Upper lobe of left lung (tissue), 6 donors: ENCODE data around the gene BRD1. TPM values are rescaled to one million over a fixed set of nuclear protein-coding genes. Genes with fewer than 3 reads are reported as not detected.

Source experiments
- ATAC-seq, 2 donors: fragments of 200-7000 bp; cut with Tn5 transposase; one replicate each; pipeline ENCODE4 v1.9.1; 2022; ENCODE audit warnings: mild to moderate bottlenecking in 2 of 2, moderate library complexity in 2 of 2; ENCODE audit not compliant: low FRiP score in 2 of 2
- DNase-seq, 2 donors: peaks; one replicate each; pipeline ENCODE4 v3.0.0-alpha.2; 2019 to 2020
- H3K27ac ChIP-seq, 4 donors: fragments of 200-600 bp; sonication (generic); one replicate each; pipeline ENCODE4 v1.5.1; 2016 to 2019
- H3K27me3 ChIP-seq, 4 donors: fragments of 200-600 bp; sonication (generic); one replicate each; pipeline ENCODE4 v1.5.1; 2017 to 2019
- H3K36me3 ChIP-seq, 4 donors: fragments of 200-600 bp; sonication (generic); one replicate each; pipeline ENCODE4 v1.5.1; 2016 to 2019
- H3K4me1 ChIP-seq, 4 donors: fragments of 200-600 bp; sonication (generic); one replicate each; pipeline ENCODE4 v1.5.1; 2018 to 2019
- H3K4me3 ChIP-seq, 4 donors: fragments of 200-600 bp; sonication (generic); one replicate each; pipeline ENCODE4 v1.5.1; 2017 to 2019; ENCODE audit warnings: mild to moderate bottlenecking in 2 of 4, moderate library complexity in 1 of 4
- H3K9me3 ChIP-seq, 4 donors: fragments of 200-600 bp; sonication (generic); one replicate each; pipeline ENCODE4 v1.5.1; 2018 to 2019
- EP300 ChIP-seq, 4 donors: sonication (generic); formaldehyde crosslinking; IDR thresholded peaks; one replicate each; pipeline ENCODE4 v1.5.1; 2017; ENCODE audit warnings: antibody characterized with exemption in 4 of 4, control low read depth in 2 of 4
- POLR2A ChIP-seq, 4 donors: fragments of 450-650 bp; IDR thresholded peaks; one replicate each; pipeline ENCODE4 v1.5.1; 2016 to 2017; ENCODE audit warnings: antibody characterized with exemption in 4 of 4, mild to moderate bottlenecking in 2 of 4
- POLR2AphosphoS5 ChIP-seq, 2 donors: sonication (generic); formaldehyde crosslinking; IDR thresholded peaks; one replicate each; pipeline ENCODE4 v1.5.1; 2017; ENCODE audit warnings: antibody characterized with exemption in 2 of 2
- WGBS, 2 donors: methylation state at CpG; one replicate each; pipeline ENCODE4 v1.1.5; 2017 to 2018; 5-methylcytosine and 5-hydroxymethylcytosine counted together
- total RNA-seq, 6 donors: library from RNA; depleted of rRNA in 4 of 6; stranded (reverse); fragments of >200 nt in 4 of 6; gene quantifications; one replicate each; pipeline versions ENCODE4 v1.1.0 to v1.2.1, GENCODE V29; 2016 to 2021
- TF ChIP-seq, protein P1 (sequence below), 6 experiments: fragments of 450-650 bp in 4 of 6; fragments of 200-600 bp in 2 of 6; sonication (generic) in 2 of 6; IDR thresholded peaks; one replicate each; pipeline ENCODE4 v1.5.1; 2016 to 2019; ENCODE audit warnings: antibody characterized with exemption in 6 of 6
- donor health status: DM: no; HTN: no; CAD: no; lungs with moderate emphysema.
- donor health status: DM: no; HTN: yes; CAD: no; lungs with severe emphysema.

Gene BRD1
- total RNA-seq, 6 donors from 2014 or later: 38.9 to 141 (median 43.0) TPM

DNA sequence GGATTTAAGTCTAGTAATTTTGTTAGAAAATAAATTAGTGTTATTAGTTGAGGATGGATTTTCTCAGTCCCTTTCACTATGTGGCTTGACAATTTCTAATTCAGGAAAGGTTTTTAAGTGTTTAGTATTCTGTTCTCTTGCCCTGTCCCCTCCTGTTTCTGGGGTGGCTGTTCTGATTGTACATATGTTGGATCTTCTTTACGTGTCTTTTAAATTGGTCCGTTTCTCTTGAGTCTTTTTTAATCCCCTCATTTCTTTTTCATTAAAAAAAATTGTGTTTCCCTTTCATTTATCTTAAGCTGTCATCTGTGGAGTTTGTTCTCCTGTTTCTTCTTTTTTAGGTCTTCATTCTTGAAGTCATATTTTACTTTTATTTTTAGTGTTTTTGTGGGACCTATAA, 38.5 kb upstream of the BRD1 start:
- no peaks in the 10 kb centered on the region for H3K27me3 ChIP-seq
- no peak overlapping the region for H3K4me3 ChIP-seq
- WGBS, 2 donors: 38 to 76% methylated on average over 2 of the region's 2 CpGs
- no peaks in the 10 kb centered on the region for H3K36me3 ChIP-seq
- peaks cover 0 to 28% (median 4%) of the 10 kb centered on the region in 4 donors for H3K9me3 ChIP-seq
- no peak overlapping the region for H3K27ac ChIP-seq
- peaks cover 0 to 9% (median 7%) of the 10 kb centered on the region in 4 donors for H3K4me1 ChIP-seq
- ATAC-seq (no peak), DNase-seq (no peak)
- TF ChIP-seq POLR2AphosphoS5 (IDR thresholded peaks at IDR 0.05): no peak
- no peak for TF ChIP-seq POLR2A (IDR thresholded peaks at IDR 0.05)

DNA sequence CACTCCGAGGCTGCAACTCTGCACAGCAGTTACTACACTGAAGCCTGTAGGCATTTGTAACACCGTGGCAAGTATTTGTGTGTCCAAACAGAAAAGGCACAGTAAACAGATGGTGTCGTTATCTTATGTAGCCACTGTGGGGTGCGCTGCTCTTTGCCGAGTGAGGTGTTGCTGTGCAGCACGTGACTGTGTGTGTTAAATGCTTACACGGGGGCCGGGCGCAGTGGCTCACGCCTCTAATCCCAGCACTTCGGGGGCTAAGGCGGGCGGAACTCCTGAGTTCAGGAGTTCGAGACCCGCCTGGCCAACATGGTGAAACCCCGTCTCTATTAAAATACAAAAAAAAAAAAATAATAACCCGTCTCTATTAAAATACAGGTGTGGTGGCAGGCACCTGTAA, 37.5 kb upstream of the BRD1 start:
- ATAC-seq (no peak), DNase-seq (no peak)
- Histone ChIP-seq H3K9me3 (peaks cover 0 to 28% (median 4%) of the 10 kb centered on the region in 4 donors), H3K27me3 (no peaks in the 10 kb centered on the region), H3K36me3 (no peaks in the 10 kb centered on the region), H3K4me1 (peaks cover 0 to 9% (median 7%) of the 10 kb centered on the region in 4 donors), H3K27ac (no peak overlapping the region), H3K4me3 (no peak overlapping the region)
- TF ChIP-seq, protein P1, sequence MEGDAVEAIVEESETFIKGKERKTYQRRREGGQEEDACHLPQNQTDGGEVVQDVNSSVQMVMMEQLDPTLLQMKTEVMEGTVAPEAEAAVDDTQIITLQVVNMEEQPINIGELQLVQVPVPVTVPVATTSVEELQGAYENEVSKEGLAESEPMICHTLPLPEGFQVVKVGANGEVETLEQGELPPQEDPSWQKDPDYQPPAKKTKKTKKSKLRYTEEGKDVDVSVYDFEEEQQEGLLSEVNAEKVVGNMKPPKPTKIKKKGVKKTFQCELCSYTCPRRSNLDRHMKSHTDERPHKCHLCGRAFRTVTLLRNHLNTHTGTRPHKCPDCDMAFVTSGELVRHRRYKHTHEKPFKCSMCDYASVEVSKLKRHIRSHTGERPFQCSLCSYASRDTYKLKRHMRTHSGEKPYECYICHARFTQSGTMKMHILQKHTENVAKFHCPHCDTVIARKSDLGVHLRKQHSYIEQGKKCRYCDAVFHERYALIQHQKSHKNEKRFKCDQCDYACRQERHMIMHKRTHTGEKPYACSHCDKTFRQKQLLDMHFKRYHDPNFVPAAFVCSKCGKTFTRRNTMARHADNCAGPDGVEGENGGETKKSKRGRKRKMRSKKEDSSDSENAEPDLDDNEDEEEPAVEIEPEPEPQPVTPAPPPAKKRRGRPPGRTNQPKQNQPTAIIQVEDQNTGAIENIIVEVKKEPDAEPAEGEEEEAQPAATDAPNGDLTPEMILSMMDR (IDR thresholded peaks at IDR 0.05): no peak
- TF ChIP-seq POLR2AphosphoS5 (IDR thresholded peaks at IDR 0.05) (no peak), POLR2A (IDR thresholded peaks at IDR 0.05) (no peak), EP300 (IDR thresholded peaks at IDR 0.05) (no peak)
- WGBS, 2 donors: 94 to 95% methylated on average over 17 of the region's 17 CpGs

DNA sequence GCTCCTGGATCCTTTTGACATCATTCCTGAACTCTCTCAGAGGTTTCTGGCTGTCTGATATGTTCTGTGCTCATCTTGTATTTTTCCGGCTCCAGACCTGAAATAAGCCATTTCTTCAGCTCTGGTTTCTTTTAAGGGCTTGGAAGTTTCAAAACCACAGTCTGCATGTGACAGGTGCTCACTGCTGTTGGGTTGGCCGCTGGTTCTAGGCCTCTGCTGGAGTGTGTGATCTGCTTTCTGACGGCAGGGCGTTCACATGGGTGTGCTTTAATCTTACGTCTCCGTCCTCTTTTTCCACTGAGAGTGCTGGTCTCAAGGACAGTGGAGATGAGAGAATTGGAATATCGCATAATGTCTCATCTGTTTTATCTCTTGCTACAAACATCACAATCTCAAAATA, 36.3 kb upstream of the BRD1 start:
- Histone ChIP-seq H3K4me3 (no peak overlapping the region), H3K4me1 (peaks cover 0 to 12% (median 7%) of the 10 kb centered on the region in 4 donors), H3K27me3 (no peaks in the 10 kb centered on the region), H3K9me3 (peaks cover 0 to 18% (median 4%) of the 10 kb centered on the region in 4 donors), H3K36me3 (no peaks in the 10 kb centered on the region), H3K27ac (no peak overlapping the region)
- WGBS, 2 donors: 87 to 88% methylated on average over 6 of the region's 7 CpGs
- TF ChIP-seq, protein P1 (IDR thresholded peaks at IDR 0.05): no peak
- TF ChIP-seq POLR2A (IDR thresholded peaks at IDR 0.05): no peak
- ATAC-seq (no peak), DNase-seq (no peak)

DNA sequence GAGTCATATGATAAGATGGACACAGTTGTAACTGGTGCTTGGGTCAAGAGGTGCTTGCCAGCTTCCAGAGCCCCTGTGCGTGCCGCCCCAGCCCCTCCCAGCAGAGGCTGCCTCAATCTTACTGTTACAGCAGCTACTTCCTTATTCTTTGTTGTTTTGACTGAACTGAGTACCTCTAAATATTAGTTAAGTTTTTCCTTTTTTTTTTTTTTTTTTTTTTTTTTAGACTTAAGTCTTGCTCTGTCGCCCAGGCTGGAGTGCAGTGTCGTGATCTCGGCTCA, 34.8 kb upstream of the BRD1 start:
- H3K4me3 ChIP-seq: no peak overlapping the region
- TF ChIP-seq POLR2A (IDR thresholded peaks at IDR 0.05) (no peak), POLR2AphosphoS5 (IDR thresholded peaks at IDR 0.05) (no peak), EP300 (IDR thresholded peaks at IDR 0.05) (no peak)
- TF ChIP-seq, protein P1 (IDR thresholded peaks at IDR 0.05): no peak
- H3K36me3 ChIP-seq: no peaks in the 10 kb centered on the region
- ATAC-seq (peak; percentile 37 to 58), DNase-seq (peak; percentile 48 to 71)
- H3K9me3 ChIP-seq: peaks cover 0 to 18% (median 4%) of the 10 kb centered on the region in 4 donors
- 76 to 82% methylated on average over 5 of the region's 5 CpGs for WGBS, 2 donors
- H3K4me1 ChIP-seq: peaks cover 0 to 15% (median 7%) of the 10 kb centered on the region in 4 donors
- no peaks in the 10 kb centered on the region for H3K27me3 ChIP-seq
- no peak overlapping the region for H3K27ac ChIP-seq

DNA sequence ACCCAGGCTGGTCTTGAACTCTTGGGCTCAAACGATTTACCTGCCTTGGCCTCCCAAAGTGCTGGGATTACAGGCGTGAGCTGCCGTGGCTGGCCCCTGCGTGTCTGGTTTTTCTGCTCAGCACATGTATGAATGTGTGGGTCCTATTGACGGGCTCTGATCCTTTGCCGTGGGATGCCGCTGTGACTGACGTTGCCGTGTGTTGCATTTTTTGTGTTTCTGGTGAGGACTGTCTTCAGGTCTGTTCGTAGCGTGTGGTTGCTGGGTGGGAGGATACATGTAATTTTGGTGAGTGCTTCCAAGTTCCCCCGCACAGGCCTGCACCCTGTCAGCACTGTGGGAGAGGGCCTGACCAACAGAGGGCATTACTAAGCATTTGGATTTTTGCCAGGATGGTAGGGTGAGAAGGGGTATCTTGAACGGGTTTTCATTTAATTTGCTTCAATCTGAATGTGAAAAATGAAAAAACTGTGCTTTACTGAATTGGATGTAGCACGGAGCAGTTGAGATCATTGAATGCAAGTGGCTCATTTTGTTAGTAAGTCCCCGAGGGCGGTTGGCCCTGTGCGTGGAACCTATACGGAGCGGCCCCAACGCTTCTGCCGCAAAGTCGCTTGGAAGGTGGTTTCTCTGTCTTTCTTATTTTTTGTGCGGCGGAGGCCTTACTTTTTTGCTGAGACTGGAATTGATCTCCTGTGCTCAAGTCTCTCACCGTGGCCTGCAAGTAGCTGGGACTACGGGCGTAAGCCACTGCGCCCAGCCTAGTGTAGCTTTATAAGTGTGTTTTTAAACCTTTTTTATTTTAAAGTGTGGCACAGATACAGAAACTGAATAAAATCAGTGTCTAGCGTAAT, 34.2 kb upstream of the BRD1 start:
- TF ChIP-seq POLR2AphosphoS5 (IDR thresholded peaks at IDR 0.05) (no peak), EP300 (IDR thresholded peaks at IDR 0.05) (no peak)
- TF ChIP-seq, protein P1 (IDR thresholded peaks at IDR 0.05): no peak
- Histone ChIP-seq H3K27me3 (no peaks in the 10 kb centered on the region), H3K27ac (no peak overlapping the region), H3K9me3 (peaks cover 0 to 16% (median 3%) of the 10 kb centered on the region in 4 donors), H3K4me3 (no peak overlapping the region), H3K4me1 (peaks cover 0 to 20% (median 7%) of the 10 kb centered on the region in 4 donors), H3K36me3 (no peaks in the 10 kb centered on the region)
- no peak for ATAC-seq
- no peak for DNase-seq
- 87 to 88% methylated on average over 29 of the region's 29 CpGs for WGBS, 2 donors
